ENCODE results near the gene TERT. TPM values are rescaled to one million over a fixed set of nuclear protein-coding genes. Genes with fewer than 3 reads are reported as not detected.

The TERT gene
- total RNA-seq, 1 donor from 2014 or later = not detected

- no peak for DNase-seq (ENCODE audit: low spot score)
- Mint-ChIP-seq H3K27me3 (ENCODE audit: low read depth) (peaks cover 32% of the 10 kb centered on the region), H3K4me1 (ENCODE audit: low read depth) (no peaks in the 10 kb centered on the region), H3K9me3 (ENCODE audit: low read depth) (no peaks in the 10 kb centered on the region), H3K36me3 (ENCODE audit: low read depth) (no peaks in the 10 kb centered on the region), H3K4me3 (ENCODE audit: unreplicated experiment) (no peak overlapping the region), H3K27ac (ENCODE audit: unreplicated experiment) (no peak overlapping the region)
- no peak for TF ChIP-seq CTCF (IDR thresholded peaks at IDR 0.05)
These were observed 87.3 kb downstream of the TERT start for GRCh38 chr5:1207555-1207954.

- no peaks in the 10 kb centered on the region for H3K4me1 Mint-ChIP-seq (ENCODE audit: low read depth)
- H3K27ac Mint-ChIP-seq (ENCODE audit: unreplicated experiment) = no peak overlapping the region
- no peak for TF ChIP-seq CTCF (IDR thresholded peaks at IDR 0.05)
- DNase-seq (ENCODE audit: low spot score) = peak; percentile 88
- no peaks in the 10 kb centered on the region for H3K9me3 Mint-ChIP-seq (ENCODE audit: low read depth)
- peaks cover 32% of the 10 kb centered on the region for H3K27me3 Mint-ChIP-seq (ENCODE audit: low read depth)
- no peak overlapping the region for H3K4me3 Mint-ChIP-seq (ENCODE audit: unreplicated experiment)
- no peaks in the 10 kb centered on the region for H3K36me3 Mint-ChIP-seq (ENCODE audit: low read depth)
These were observed 88.1 kb downstream of the TERT start for GRCh38 chr5:1206521-1207412.

- Mint-ChIP-seq H3K4me1 (ENCODE audit: low read depth) (no peaks in the 10 kb centered on the region), H3K9me3 (ENCODE audit: low read depth) (no peaks in the 10 kb centered on the region), H3K27ac (ENCODE audit: unreplicated experiment) (no peak overlapping the region), H3K36me3 (ENCODE audit: low read depth) (no peaks in the 10 kb centered on the region), H3K27me3 (ENCODE audit: low read depth) (peaks cover 35% of the 10 kb centered on the region), H3K4me3 (ENCODE audit: unreplicated experiment) (no peak overlapping the region)
- TF ChIP-seq CTCF (IDR thresholded peaks at IDR 0.05) = no peak
- DNase-seq (ENCODE audit: low spot score) = peak; percentile 80
These were observed 89.3 kb downstream of the TERT start for GRCh38 chr5:1205255-1206180.

GRCh38 chr5:1204693-1205242 lies 90.1 kb downstream of the TERT start:
- peak; percentile 66 for DNase-seq (ENCODE audit: low spot score)
- Mint-ChIP-seq H3K27me3 (ENCODE audit: low read depth) (peaks cover 35% of the 10 kb centered on the region), H3K4me1 (ENCODE audit: low read depth) (no peaks in the 10 kb centered on the region), H3K36me3 (ENCODE audit: low read depth) (no peaks in the 10 kb centered on the region), H3K27ac (ENCODE audit: unreplicated experiment) (no peak overlapping the region), H3K4me3 (ENCODE audit: unreplicated experiment) (no peak overlapping the region), H3K9me3 (ENCODE audit: low read depth) (no peaks in the 10 kb centered on the region)
- TF ChIP-seq CTCF (IDR thresholded peaks at IDR 0.05) = peak; percentile 70
